C1 segment of cervical spinal cord (tissue), 14 donors: ENCODE data around the gene MYO3B.
A peak's percentile ranks its signal among the peaks of the same experiment; 100 is the strongest.

Experiments used
- DNase-seq, 14 donors: peaks; one replicate each; lab custom pipeline; 2025; lab: John Stamatoyannopoulos, UW

Gene MYO3B

DNA sequence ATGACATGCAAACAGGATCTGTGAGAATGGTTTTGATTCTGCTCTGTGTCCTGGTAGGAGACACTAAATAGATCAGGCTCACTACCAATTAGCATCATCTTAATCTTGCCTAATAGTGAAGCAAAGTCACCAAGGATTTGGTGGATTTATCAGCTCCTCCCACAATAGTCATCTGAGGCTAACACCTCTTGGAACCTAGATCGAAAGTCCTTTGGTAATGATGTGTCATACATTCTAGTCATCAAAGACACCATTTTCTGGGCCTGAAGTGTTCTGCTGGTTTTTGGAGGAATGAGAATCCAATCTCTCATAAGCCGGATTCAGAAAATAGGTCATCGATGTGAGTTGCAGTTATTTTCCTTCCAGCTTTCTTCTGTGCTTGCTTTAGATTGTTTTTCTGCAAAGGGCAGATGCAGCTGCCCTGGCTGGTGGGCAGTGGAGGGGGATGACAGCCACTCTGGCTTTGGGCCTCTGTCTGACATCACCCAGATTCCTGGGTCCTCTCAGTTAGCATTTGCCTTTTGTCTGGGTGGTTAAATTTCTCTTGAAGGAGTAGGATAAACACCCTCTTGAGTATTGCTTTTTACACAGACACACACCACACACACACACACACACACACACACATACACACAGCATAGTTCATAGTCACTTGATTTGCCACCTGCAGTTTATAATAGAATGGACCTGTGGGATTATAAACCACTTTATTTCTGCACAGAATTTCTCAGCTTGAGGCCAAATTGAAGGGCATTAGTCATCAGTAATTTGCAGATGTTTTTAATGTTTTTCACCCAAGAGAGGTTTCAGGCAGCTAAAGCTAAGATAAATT, at the start of gene MYO3B:
Gene MYO3B, plus strand, starts transcription at position 198 of the 832 bp plus-strand sequence. Its CDS starts 141 bp downstream, at position 339.
- peak in 3 of 14 donors; percentile 6 to 10 (median 8) for DNase-seq

GRCh38 chr2:170139276-170139967, 38.5 kb upstream of the MYO3B start:
- DNase-seq: no peak

- no peak for DNase-seq
These were observed 37.4 kb upstream of the MYO3B start for GRCh38 chr2:170140561-170140960.

GRCh38 chr2:170141865-170142264, 36.1 kb upstream of the MYO3B start:
- DNase-seq: no peak

GRCh38 chr2:170142502-170142901, 35.4 kb upstream of the MYO3B start:
- DNase-seq: no peak

DNA sequence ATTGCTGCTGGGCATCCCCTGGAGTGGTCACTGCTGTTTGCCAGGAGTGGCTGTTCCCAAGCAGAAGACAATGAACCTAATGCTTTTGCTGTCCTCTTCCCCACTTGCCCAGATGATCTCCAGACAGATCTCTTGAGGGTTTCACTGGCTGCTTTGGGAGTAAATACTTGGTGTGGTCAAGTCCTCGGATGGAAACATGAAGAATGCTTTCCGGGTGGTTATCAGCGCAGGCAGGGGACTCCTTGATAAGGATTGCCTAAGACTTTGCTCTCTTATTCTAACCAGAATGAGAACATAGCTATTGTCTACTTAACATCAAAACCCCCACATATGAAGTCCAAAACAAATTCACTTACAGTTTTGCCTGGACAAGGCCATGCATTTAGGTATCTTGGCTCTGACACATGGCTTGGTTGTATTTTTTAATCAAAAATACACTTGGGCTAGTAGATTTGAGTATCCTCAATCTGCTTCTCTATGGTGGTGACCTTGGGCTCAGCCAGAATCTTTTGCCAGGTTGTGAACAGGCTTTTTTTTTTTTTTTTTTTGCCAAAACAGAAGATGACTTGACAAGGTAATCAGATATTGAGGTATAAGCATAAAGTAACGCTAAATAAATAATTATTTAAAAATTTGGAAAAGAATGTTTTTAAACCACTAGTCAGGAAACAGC, 34.8 kb upstream of the MYO3B start:
- no peak for DNase-seq

GRCh38 chr2:170144761-170145160, 33.2 kb upstream of the MYO3B start:
- no peak for DNase-seq

- no peak for DNase-seq
These were observed 32.8 kb upstream of the MYO3B start for GRCh38 chr2:170145191-170145590.

DNA sequence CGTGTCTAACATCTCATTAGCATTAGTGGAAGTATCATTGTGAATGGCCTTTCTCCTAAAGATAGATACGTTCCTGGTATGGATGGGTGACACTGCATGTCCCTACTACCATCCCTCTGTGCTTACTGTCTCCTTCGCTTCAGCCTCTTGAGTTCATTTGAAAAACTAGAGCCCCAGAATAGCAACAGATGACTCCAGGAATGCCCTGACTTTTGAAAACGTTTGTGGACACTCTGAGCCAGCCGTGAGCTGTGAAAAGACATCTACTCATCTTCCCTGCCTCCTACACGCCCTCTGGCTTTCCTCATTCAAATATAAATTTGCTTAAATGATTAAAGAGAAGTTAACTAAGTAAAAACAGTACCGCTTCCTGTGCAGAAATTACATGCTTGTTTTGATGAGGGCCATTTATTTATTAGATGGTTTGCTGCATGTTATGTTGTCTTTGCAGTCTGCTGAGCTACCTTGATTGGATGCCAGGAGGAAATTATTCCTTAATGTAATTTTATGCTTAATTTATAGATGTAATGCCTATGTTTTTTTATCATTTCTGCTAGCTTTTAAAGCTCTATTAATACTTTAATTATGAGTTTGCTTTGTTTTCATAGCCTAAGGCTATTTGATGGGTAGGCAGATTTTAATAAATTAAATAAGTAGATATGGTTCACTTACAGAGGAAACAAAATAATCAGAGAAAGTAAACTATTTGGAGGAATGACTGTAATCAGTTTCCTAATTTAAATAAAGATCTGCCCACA, 32.1 kb upstream of the MYO3B start:
- DNase-seq: no peak

GRCh38 chr2:170146784-170147183, 31.2 kb upstream of the MYO3B start:
- no peak for DNase-seq

DNA sequence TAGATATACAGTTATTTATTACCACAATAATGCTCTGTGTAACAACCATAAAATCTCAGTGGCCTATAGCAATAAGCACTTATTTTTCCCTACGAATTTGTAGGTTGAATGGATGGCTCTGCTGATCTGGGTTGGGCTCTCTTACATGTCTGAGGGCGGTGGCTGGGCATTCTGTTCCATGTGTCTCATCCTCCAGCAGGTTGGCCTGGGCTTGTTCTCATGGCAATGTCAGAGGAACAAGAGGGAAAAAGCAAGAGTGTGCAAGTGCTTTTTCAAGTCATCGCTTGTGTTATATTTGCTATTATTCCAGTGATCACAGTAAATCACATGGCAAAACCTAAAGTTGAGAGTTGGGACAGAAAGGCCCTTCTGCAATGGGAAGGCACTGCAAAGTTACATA, 30.4 kb upstream of the MYO3B start:
- DNase-seq: no peak

DNA sequence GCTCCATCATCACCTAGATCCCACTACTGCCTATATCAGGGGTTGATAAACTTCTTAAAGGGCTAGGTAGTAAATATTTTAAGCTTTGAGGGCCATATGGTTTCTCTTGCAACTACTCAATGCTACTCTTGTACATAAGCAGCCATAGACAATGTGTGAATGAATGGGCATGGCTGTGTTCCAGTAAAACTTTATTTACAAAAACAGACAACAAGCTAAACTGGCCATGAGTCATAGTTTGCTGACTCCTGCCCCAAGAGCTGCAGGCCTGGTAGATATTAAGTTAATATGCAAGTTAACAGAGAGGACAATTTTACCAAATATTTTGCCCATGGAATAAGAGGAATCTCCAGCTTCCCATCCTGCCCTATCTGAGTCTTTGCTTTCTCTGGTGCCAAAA, 29.8 kb upstream of the MYO3B start:
- DNase-seq: no peak

DNA sequence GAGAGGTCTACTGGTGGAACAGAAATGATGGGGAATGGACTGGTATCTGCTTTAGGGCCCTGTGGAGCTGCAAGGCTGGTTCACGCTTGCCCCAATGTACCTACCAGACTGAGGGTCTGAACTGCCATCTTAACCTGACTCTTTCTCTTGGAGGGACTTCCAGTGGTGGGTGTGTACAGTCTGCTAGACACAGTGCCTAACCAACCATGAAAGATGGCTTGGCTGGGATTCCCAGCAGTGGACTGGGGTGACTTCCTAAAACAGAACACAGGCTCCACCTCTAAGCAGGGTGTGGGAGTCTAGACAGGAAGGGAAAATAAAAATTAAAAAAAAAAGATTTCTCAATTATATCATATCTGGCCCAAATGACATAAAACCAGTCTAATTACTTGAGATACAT, 25.5 kb upstream of the MYO3B start:
- no peak for DNase-seq

DNA sequence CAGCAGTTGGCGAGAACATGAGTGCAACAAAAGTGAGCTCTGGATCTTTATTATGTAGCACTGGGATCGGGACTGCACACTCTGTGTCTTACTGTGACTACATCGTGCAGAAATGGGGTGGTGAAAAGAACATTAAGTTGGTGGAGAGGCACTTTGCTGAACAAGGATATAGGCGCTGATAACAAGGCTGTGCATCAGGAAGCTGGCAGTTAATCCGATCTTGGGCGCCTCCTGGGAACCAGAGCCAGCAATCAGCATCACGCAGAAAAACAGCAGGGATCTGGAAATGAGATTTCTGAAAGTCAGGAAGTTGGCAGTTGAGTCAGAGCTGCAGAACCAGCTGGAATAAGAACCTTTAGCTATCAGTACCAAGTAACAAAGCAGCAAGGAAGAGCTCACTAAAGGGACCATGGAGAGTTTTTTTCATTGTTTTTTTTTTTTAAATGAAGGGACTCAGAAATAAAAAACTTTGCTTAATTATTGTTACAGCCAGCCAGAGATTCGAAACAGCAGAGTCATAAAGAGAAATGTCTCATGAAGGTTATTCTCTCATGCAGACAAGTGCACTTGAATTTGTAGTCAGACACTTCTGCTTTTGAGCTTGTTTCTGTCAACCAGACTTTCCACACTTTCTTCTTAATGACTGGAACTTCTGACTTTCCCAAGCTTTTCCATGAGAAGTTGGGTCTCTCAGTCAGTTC, 22.8 kb upstream of the MYO3B start:
- no peak for DNase-seq

DNA sequence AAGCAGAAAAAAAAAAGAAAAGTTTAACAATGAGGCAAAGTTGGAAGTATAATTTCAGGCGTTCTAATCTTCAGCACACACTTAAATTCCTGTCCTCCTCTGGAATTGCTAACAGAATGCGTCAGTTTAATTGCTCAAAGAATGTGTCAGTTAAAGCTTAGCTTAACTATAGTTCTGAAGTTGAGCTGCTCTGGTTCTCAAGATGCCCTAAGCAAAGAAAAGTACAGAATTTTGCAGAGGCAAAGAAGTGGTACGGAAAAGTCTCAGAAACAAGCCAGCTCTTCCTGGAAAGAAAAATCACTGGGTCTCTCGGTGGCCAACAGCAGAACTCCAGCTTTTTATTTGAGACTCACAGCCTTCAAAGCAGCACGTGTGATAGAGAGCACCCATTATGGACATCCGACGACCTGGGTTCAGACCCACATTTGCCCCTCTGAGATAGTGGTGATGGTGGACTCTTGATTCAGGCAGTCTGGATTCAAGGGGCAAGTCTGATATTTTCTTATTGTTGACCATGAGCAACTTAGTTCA, 22.2 kb upstream of the MYO3B start:
- DNase-seq: no peak

GRCh38 chr2:170156592-170156991, 21.4 kb upstream of the MYO3B start:
- no peak for DNase-seq

DNA sequence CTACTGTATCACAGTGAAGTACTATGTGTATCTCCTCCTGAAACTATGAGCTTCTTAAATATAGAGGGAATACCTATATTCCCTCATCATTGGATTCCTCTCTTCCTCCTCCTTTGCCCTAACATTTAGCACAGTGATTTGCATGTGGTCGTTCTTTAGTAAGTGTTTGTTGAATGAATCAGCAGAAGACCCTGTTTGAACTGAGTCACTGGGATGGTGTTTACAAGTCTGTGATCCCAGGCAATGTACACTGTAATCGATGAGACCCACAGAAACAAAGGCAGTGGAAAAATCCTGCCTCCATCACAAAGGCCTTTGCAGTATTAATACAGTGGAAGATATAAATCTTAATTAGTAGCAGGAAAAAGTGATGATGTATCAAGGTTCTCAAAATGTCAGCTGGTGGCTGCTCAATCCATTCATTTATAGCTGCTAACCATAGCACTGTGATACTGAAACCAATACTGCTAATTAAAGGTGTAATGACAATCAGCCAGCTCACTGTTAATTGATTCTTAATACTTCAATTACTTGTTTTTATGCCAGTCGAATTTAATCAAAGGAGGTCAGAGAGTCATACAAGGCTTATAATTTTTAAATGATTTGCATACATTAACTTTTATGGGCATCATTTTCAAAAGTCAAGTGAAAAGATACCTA, 20.8 kb upstream of the MYO3B start:
- no peak for DNase-seq

DNA sequence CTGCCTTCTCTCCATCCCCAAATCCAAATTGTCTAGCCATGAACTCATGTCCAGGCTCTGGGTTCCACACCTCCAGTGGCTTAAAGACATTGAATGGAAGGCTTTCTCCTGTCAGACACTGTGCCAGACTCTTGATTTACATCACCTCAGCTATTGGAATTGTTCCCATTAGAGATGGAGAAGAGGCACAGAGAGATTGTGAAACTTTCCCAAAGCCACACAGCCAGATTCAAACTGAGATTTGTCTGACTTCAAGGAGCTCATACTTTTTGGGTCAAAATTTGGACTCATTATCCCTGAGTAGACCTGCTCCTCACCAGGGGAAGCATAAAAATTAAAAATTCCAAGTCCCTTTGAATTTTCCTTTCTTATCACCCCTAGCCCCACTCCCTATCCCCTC, 18.9 kb upstream of the MYO3B start:
- DNase-seq: no peak

DNA sequence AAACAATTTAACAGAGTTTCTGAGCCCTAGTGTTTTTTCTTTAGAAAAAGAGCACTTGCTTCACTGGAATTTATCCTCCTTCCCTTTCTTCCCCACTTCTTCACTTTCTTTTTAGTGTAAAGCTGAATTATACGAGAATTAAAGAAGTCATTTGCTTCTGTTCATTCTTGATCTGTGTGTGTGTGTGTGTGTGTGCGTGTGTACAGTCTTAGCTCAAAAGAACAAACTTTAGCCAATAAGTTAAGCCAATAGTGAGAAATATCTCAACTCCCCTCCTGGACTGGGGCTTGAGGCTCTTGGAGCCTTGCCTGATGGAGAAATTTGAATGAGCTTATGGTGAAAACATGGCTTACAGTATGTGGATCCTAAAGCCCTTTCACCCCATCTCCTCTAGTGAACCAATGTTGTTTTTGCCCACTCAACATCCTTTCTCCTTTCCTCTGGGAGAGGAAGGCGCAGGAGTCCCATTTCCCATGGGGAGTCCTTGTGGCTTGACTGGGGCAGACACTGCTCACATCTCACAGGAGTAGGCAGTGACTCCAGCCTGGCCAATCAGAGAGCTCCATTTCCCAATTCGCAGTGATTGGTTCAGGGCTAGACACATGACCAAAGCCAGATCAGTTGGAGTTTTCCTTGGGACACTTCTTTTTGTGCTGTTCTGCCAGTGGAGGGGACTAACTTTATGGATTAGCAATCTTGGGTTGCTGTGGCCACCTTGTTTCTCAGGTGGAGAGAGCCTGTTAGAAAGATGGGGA, 16.3 kb upstream of the MYO3B start:
- no peak for DNase-seq

GRCh38 chr2:170162271-170162632, 15.7 kb upstream of the MYO3B start:
- no peak for DNase-seq
